Measurements from ENCODE around the gene IQSEC1. TPM values are rescaled to one million over a fixed set of nuclear protein-coding genes. Genes with fewer than 3 reads are reported as not detected.

Gene IQSEC1
- total and polyA plus RNA-seq, 10 of the 15 experiments (the other 5 are each of a cell fraction or from before 2014, with no cell fraction given): 0.92 to 55.2 (median 8.5) TPM

GRCh38 chr3:12852201-12852600, 221.0 kb downstream of the IQSEC1 start:
- ChIA-PET SMC1A (ENCODE audit: uncharacterized antibody, unreplicated experiment) (interaction anchor here (2.6 kb wide), 1 partner anchor 11 kb away, joined by 7 read pairs; the partner anchor contains the start of gene RPL32), POLR2A (no interaction called here), CTCF (interaction anchor here (0.8 to 2.3 kb wide), 6 partner anchors 10 to 39 kb away, joined by 3 to 16 read pairs (median 4); partner anchors contain the start of gene RPL32), RAD21 (ENCODE audit: unreplicated experiment) (interaction anchor here (0.7 kb wide), 1 partner anchor 65 kb away, joined by 3 read pairs; no protein-coding TSS in a partner anchor)
- DNase-seq (ENCODE audit: low read depth, low spot score) (no peak), FAIRE-seq (no peak), ATAC-seq (no peak)
- BruUV-seq (replicated peaks): no TSS peak
- Histone ChIP-seq H3K79me2 (ENCODE audit: control insufficient read depth, insufficient read depth, low read length) (no peaks in the 10 kb centered on the region), H3K4me2 (ENCODE audit: control insufficient read depth, insufficient read depth) (no peak overlapping the region), H3K9me3 (replicated peaks; ENCODE audit: control insufficient read depth, insufficient read depth, low read length) (no peaks in the 10 kb centered on the region; the same call in 2 of the 3 replicates), H3K4me1 (ENCODE audit: control insufficient read depth, insufficient read depth, low read length) (no peaks in the 10 kb centered on the region), H3K27ac (ENCODE audit: control insufficient read depth, insufficient read depth) (no peak overlapping the region), H2AFZ (ENCODE audit: control insufficient read depth, low read depth, low read length) (no peak overlapping the region), H3K4me3 (no peak overlapping the region), H3K36me3 (ENCODE audit: control insufficient read depth in 2 of 2, insufficient read depth in 2 of 2, low read length in 1 of 2) (no peaks in the 10 kb centered on the region), H3K27me3 (replicated peaks in 1 of 2; ENCODE audit: control insufficient read depth in 2 of 2, insufficient read depth in 2 of 2, low read length in 1 of 2) (peaks cover 2% of the 10 kb centered on the region in 2 experiments; a peak in 2 of 4 replicates), H4K20me1 (ENCODE audit: control insufficient read depth, insufficient read depth) (no peaks in the 10 kb centered on the region), H3K9ac (ENCODE audit: control insufficient read depth, insufficient read depth, low read length) (no peak overlapping the region)
- in situ Hi-C loops (cut with MboI) (no loop called here), intact Hi-C loops (cut with micrococcal nuclease; ENCODE audit: unreplicated experiment) (no loop called here)
- TF ChIP-seq GATAD2B (conservative IDR thresholded peaks at IDR 0.05; ENCODE audit: low read depth) (no peak), CBX5 (IDR thresholded peaks at IDR 0.05; ENCODE audit: low read depth) (no peak), ZBED1 (IDR thresholded peaks at IDR 0.05; ENCODE audit: borderline replicate concordance) (no peak), SKIL (IDR thresholded peaks at IDR 0.05; ENCODE audit: low read depth, poor library complexity, severe bottlenecking) (no peak), BCL3 (IDR thresholded peaks at IDR 0.05; ENCODE audit: borderline replicate concordance, insufficient read depth, low read depth, low read length, poor library complexity, severe bottlenecking) (no peak), NFYB (IDR thresholded peaks at IDR 0.05; ENCODE audit: insufficient read depth, low read depth, low read length) (no peak)
- 65% methylated on average over 3 of the region's 3 CpGs for WGBS (ENCODE audit: insufficient coverage, insufficient replicate concordance, low lambda C conversion rate, missing lambda C conversion rate)

Small RNA genes lying within 50 kb of the gene (small RNA-seq; reads per million reads assigned to genes)
- not detected for gene AC034198.1
- not detected for gene AC069271.1

Other genes with a start within 250 kb of the IQSEC1 start
- 2,707 and 2,818 TPM in 2 replicates for gene RPL32, start 231.9 kb downstream of the IQSEC1 start, total RNA-seq (2014; rRNA removed)
- gene RPL32, start 231.9 kb downstream of the IQSEC1 start, total RNA-seq (2014; rRNA removed; fragmentation: Illumina TruSeq; extraction: Trizol): 3,926 and 3,952 TPM in 2 replicates
- gene RPL32, start 231.9 kb downstream of the IQSEC1 start, total RNA-seq (2021): 2,298 and 2,376 TPM in 2 replicates
- gene RPL32, start 231.9 kb downstream of the IQSEC1 start, polyA plus RNA-seq (2011; rRNA removed): 3,443 and 3,447 TPM in 2 replicates
- gene RPL32, start 231.9 kb downstream of the IQSEC1 start, polyA plus RNA-seq (2014; fragmentation: Illumina TruSeq; extraction: Trizol): 5,147 and 5,597 TPM in 2 replicates
- gene RPL32, start 231.9 kb downstream of the IQSEC1 start, polyA plus RNA-seq (2014; fragmentation: Nextera tagmentation; extraction: Ambion mirVana): 1,000 to 10,000 TPM; 3,252 to 3,662 TPM
- gene RPL32, start 231.9 kb downstream of the IQSEC1 start, polyA plus RNA-seq (2014; rRNA removed): 4,075 and 4,194 TPM in 2 replicates
- 1,000 to 10,000 TPM; 1,533 to 1,667 TPM for gene RPL32, start 231.9 kb downstream of the IQSEC1 start, polyA plus RNA-seq (2016; fragmentation: Nextera tagmentation; extraction: Ambion mirVana)

All from GM12878 (cell line).